Motor neuron (in vitro differentiated cells): Measurements from ENCODE around the gene TTYH1. TPM values are rescaled to one million over a fixed set of nuclear protein-coding genes. Genes with fewer than 3 reads are reported as not detected.

Source experiments
- ATAC-seq, 8 experiments: fragments of 200-7000 bp; cut with Tn5 transposase; replicated peaks in 6 of 8; 2 replicates each; pipeline ENCODE4 v1.8.0; 2021; ENCODE audit warnings: mild to moderate bottlenecking in 8 of 8, moderate library complexity in 8 of 8
- H3K27ac ChIP-seq, 2 donors: fragments of 250-450 bp; sonication (Bioruptor Pico); 2 replicates each; pipeline ENCODE4 v1.9.0; 2021; ENCODE audit warnings: antibody characterized with exemption in 2 of 2, mild to moderate bottlenecking in 2 of 2, moderate library complexity in 1 of 2
- H3K4me1 ChIP-seq, 2 donors: fragments of 250-450 bp; sonication (Bioruptor Pico); replicated peaks in 1 of 2; 2 replicates each; pipeline ENCODE4 v1.6.1; 2021; ENCODE audit warnings: antibody characterized with exemption in 2 of 2, mild to moderate bottlenecking in 2 of 2, moderate library complexity in 1 of 2
- H3K4me3 ChIP-seq, 5 donors: fragments of 250-450 bp; sonication (Bioruptor Pico); 2 replicates each; pipeline ENCODE4 v1.9.0; 2021; ENCODE audit warnings: antibody characterized with exemption in 5 of 5, mild to moderate bottlenecking in 5 of 5, moderate library complexity in 4 of 5
- WGBS, 10 experiments: fragments of 450-650 bp; shearing (Covaris generic); methylation state at CpG; one replicate each; pipeline ENCODE4 v1.0.0; 2022; 5-methylcytosine and 5-hydroxymethylcytosine counted together
- in situ Hi-C, 9 experiments: fragments of 400-800 bp; cut with MboI; loops; one replicate each; pipeline ENCODE4 v1.15.0; 2021; ENCODE audit warnings: low sequenced_read_pairs in 9 of 9, low pct_unique_long_range_greater_than_20kb in 2 of 9; ENCODE audit not compliant: unreplicated experiment in 9 of 9
- total RNA-seq, 8 experiments: library from RNA; unstranded; fragments of 300-600 nt; gene quantifications; 2 replicates each; pipeline versions ENCODE4 v1.2.3 to v1.2.4, GENCODE V29; 2022

TTYH1 gene
- total RNA-seq, 8 experiments from 2014 or later: 1.7 to 440 (median 160) TPM

DNA sequence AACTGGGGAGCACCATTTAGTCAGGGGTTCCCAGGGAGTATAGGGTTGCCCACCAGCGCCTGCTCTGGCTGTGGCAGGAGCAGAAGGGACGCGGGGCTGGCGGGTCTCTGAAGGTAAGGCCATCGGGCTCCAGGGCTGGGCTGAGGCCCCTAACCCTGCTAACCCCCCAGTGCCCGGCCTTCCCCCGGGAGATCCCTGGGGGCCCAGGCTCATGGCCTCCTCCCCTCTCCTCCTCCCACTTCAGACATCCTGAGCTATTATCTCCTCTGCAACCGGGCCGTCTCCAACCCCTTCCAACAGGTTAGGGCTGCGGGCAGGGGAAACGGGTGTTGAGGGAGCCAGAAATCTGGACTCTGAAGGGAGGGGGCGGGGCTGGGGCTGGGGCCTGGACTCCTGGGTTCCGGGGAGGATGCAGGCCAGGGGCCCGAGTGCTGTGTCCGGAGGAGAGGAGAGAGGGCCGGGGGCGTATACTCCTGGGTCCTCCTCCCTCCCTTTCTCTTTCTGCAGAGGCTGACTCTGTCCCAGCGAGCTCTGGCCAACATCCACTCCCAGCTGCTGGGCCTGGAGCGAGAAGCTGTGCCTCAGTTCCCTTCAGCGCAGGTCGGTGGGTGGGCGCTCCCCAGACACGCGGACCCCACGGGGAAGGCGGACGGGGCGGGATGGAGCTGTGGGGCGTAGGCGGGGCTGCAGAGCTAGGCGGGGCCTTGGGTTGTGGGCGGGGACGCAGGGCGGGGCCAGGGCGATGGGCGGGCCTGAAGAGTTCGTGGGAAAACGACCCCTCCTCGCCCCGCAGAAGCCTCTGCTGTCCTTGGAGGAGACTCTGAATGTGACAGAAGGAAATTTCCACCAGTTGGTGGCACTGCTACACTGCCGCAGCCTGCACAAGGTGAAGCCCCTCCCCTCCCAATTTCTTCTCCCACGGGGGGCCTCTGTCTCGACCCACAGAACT is 15.3 kb downstream of the TTYH1 start:
- peak overlapping the region; percentile 25 to 71 for H3K27ac ChIP-seq
- peak; percentile 26 to 79 (median 72) for ATAC-seq
- H3K4me1 ChIP-seq: peaks cover 36 to 57% of the 10 kb centered on the region in 2 donors
- peak overlapping the region in 3 of 5 donors; percentile 12 to 27 (median 19) for H3K4me3 ChIP-seq
- WGBS, 10 experiments: 0 to 90% (median 0%) methylated on average over 1 to 2 of the region's 43 CpGs; no CpG with 5 or more reads in 5 of the 10 experiments
- in situ Hi-C loops: no loop called here

DNA sequence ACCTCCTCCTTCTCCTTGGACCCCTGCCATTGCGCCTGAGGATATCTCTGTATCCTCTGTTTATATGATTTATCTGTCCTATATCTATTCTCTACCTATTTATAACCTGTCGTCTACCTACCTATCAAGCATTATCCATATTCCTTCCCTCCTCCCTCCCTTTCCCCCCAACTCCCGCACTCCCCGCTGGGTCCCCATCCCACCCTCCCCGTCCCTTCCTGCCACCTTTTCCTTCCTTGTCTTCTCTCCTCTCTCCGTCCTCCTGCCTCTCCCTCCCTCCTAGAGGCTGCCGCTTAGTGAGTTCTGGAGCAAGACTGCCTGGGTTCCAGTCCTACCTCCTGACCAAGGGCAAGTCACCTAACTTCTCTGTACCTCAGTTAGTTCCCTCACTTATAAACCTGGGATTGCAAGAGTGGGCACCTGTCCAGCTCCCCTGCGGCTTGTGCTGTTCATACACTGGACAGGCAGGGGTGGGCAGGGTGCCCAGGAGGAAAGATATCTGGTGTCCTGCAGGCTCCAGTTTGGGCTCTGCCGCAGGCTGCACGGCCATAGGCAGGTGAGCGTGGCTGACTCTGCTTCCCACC is 16.1 kb downstream of the TTYH1 start:
- no peak for ATAC-seq
- 0 to 100% (median 70%) methylated on average over 1 to 3 of the region's 11 CpGs; no CpG with 5 or more reads in 5 of the 10 experiments for WGBS, 10 experiments
- Histone ChIP-seq H3K4me1 (peaks cover 44 to 65% of the 10 kb centered on the region in 2 donors), H3K4me3 (no peak overlapping the region), H3K27ac (no peak overlapping the region)
- in situ Hi-C loops: no loop called here

- 46 to 95% (median 87%) methylated on average over 2 to 7 of the region's 10 CpGs; no CpG with 5 or more reads in 5 of the 10 experiments for WGBS, 10 experiments
- peaks cover 52 to 68% of the 10 kb centered on the region in 2 donors for H3K4me1 ChIP-seq
- in situ Hi-C loops: no loop called here
- H3K4me3 ChIP-seq: no peak overlapping the region
- H3K27ac ChIP-seq: peak overlapping the region in 1 of 2 donors; percentile 14
- ATAC-seq: no peak
Observed at GRCh38 chr19:54432144-54432738, 17.0 kb downstream of the TTYH1 start.

DNA sequence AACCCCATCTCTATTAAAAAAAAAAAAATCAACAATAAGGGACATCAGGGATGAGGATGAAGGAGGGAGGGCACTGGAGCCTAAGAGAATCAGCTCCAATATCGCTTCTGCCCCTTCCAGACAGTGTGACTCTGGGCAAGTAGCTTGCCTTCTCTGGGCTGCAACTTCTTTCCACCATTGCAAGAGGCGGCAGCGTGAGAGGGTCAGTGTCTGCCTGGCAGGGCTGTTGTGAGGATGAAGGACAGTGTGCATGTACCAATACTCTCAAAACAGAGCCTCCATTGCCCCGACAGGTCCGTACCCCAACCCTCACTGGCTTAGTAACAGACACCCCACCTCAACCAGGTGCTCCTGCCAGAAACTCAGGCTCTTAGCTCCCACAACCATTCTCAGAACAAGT is 18.4 kb downstream of the TTYH1 start:
- H3K4me3 ChIP-seq: no peak overlapping the region
- H3K4me1 ChIP-seq: peaks cover 52 to 68% of the 10 kb centered on the region in 2 donors
- no peak for ATAC-seq
- peak overlapping the region in 1 of 2 donors; percentile 13 for H3K27ac ChIP-seq
- 33 to 100% (median 89%) methylated on average over 1 to 5 of the region's 5 CpGs; no CpG with 5 or more reads in 2 of the 10 experiments for WGBS, 10 experiments
- in situ Hi-C loops: no loop called here

- ATAC-seq: no peak
- in situ Hi-C loops: no loop called here
- Histone ChIP-seq H3K27ac (peak overlapping the region in 1 of 2 donors; percentile 62), H3K4me3 (no peak overlapping the region), H3K4me1 (peaks cover 49 to 68% of the 10 kb centered on the region in 2 donors)
- WGBS, 10 experiments: 45 to 87% (median 80%) methylated on average over 1 to 10 of the region's 23 CpGs; no CpG with 5 or more reads in 3 of the 10 experiments
Observed at GRCh38 chr19:54434112-54434872, 19.0 kb downstream of the TTYH1 start.

- Histone ChIP-seq H3K4me1 (peaks cover 47 to 63% of the 10 kb centered on the region in 2 donors), H3K4me3 (no peak overlapping the region), H3K27ac (peak overlapping the region; percentile 11 to 81)
- in situ Hi-C loops: no loop called here
- 80% methylated on average over 1 to 3 of the region's 11 CpGs; no CpG with 5 or more reads in 8 of the 10 experiments for WGBS, 10 experiments
- no peak for ATAC-seq
Observed at GRCh38 chr19:54434873-54435214, 19.6 kb downstream of the TTYH1 start.

DNA sequence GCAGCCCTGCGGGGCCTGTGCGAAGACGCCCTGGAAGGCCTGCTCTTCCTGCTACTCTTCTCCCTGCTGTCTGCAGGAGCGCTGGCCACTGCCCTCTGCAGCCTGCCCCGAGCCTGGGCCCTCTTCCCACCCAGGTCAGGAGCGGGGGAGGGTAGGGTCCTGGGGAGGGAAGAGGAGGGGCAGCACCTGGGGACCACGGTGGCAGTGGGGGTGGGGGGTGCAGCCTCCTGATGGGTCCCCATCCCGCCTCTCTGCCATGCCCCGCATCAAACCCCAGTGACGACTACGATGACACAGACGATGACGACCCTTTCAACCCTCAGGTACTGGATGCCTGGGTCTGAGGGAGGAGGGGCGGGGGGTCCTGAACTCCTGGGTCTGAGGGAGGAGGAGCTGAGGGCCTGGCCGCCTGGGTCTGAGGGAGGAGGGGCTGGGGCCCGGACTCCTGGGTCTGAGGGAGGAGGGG is 20.3 kb downstream of the TTYH1 start:
- Histone ChIP-seq H3K27ac (peak overlapping the region; percentile 11 to 81), H3K4me3 (no peak overlapping the region), H3K4me1 (peaks cover 40 to 55% of the 10 kb centered on the region in 2 donors)
- WGBS, 10 experiments: 73% methylated on average over 2 of the region's 16 CpGs; no CpG with 5 or more reads in 9 of the 10 experiments
- peak in 7 of 8 experiments; percentile 3 to 50 (median 30) for ATAC-seq
- in situ Hi-C loops: no loop called here

GRCh38 chr19:54436031-54436523 is 20.8 kb downstream of the TTYH1 start:
- in situ Hi-C loops: no loop called here
- Histone ChIP-seq H3K27ac (peak overlapping the region; percentile 11 to 81), H3K4me1 (peaks cover 37 to 53% of the 10 kb centered on the region in 2 donors), H3K4me3 (no peak overlapping the region)
- 55 to 80% (median 60%) methylated on average over 1 to 2 of the region's 15 CpGs; no CpG with 5 or more reads in 7 of the 10 experiments for WGBS, 10 experiments
- peak in 5 of 8 experiments; percentile 50 to 66 (median 61) for ATAC-seq

DNA sequence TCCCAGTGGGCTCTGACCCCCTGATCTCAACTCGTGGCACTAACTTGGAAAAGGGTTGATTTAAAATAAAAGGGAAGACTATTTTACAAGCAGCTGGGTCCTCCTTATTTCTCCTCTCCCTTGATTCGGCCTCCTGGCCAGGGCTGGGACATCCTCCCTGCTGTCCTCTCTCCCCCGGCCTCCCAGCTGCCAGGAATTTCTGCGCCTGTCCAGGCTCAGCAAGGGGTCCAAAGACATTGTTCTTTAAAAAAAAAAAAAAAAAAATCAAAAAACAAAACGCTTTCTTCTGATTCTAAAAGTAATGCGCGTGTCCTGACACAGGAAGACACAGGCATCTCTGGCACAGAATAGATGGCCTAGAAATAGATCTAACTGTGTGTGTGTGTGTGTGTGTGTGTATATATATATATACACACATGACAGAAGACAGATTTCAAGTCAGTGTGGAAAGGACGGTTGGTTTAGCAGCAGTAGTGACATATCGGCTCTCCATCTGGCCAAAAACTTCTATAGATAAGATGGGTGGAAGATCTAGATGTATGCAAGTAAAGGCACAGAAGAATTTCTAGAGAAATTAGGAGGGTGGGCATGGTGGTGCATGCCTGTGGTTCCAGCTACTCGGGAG is 21.5 kb downstream of the TTYH1 start:
- in situ Hi-C loops: no loop called here
- Histone ChIP-seq H3K27ac (peak overlapping the region; percentile 11 to 81), H3K4me3 (no peak overlapping the region), H3K4me1 (peaks cover 31 to 47% of the 10 kb centered on the region in 2 donors)
- WGBS, 10 experiments: 50 to 100% (median 91%) methylated on average over 1 to 8 of the region's 10 CpGs
- ATAC-seq: no peak

- H3K27ac ChIP-seq: no peak overlapping the region
- peak; percentile 28 to 92 (median 64) for ATAC-seq
- 38 to 80% (median 61%) methylated on average over 3 to 6 of the region's 15 CpGs; no CpG with 5 or more reads in 4 of the 10 experiments for WGBS, 10 experiments
Observed at GRCh38 chr19:54439174-54439851, 24.0 kb downstream of the TTYH1 start.

GRCh38 chr19:54440641-54441040 is 25.4 kb downstream of the TTYH1 start:
- ATAC-seq: no peak
- H3K4me3 ChIP-seq: no peak overlapping the region
- no peak overlapping the region for H3K27ac ChIP-seq
- peaks cover 16 to 21% of the 10 kb centered on the region in 2 donors for H3K4me1 ChIP-seq
- 63 to 100% (median 87%) methylated on average over 2 to 5 of the region's 5 CpGs; no CpG with 5 or more reads in 2 of the 10 experiments for WGBS, 10 experiments
- in situ Hi-C loops: no loop called here

More at GRCh38 chr19:54439174-54439851, 24.0 kb downstream of the TTYH1 start:
- Histone ChIP-seq H3K4me1 (peaks cover 26 to 34% of the 10 kb centered on the region in 2 donors), H3K4me3 (no peak overlapping the region)
- in situ Hi-C loops: no loop called here
